HK-2 (cell line): ENCODE data around the gene MYLK.
"Not testable (repeated sequence)": the region's sequence is repeated elsewhere in the genome, so short reads cannot be mapped to it uniquely, and the experiment has no call there.

Experiments
- DNase-seq: peaks from one replicate; pipeline ENCODE4 v3.0.0-alpha.2; 2018; ENCODE audit not compliant: unreplicated experiment

MYLK gene

DNA sequence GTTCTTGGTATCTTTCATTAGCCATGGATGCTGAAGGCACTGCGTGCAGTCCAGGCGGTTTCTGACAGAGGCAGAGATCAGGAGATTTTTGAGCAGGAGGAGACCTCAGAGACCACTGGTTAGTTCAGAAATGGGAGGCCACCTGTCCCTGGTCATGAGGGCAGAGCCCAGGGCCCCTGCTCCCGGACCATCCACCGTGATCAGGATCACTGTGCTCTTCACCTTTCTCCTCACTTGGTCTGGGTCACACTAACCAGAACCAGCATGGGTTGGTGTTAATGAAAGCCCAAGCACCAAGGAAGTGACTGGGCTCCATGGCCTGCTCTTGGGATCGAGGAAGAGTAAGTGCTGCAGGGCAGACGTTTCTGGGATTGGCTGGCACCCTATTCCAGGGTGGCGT, 257.3 kb downstream of the MYLK start:
- DNase-seq = no peak

DNA sequence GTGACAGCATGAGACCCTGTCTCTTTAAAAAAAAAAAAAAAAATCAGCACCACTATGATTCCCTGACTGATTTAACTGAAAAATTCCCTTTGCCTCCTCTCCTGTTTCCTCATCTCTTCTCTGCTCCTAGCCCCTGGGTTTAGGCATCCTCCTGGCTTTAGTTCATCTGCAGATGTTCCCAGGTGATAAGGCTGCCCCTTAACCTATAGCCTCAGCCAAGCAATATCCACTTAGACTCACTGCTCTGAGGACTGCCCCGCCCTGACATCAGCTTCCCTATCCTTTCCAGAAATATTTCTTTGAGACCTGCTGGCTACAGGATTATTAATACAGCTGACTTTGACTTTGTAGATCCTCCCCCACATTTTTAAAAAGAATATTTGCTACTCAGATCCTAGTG, 259.8 kb downstream of the MYLK start:
- no peak for DNase-seq

DNA sequence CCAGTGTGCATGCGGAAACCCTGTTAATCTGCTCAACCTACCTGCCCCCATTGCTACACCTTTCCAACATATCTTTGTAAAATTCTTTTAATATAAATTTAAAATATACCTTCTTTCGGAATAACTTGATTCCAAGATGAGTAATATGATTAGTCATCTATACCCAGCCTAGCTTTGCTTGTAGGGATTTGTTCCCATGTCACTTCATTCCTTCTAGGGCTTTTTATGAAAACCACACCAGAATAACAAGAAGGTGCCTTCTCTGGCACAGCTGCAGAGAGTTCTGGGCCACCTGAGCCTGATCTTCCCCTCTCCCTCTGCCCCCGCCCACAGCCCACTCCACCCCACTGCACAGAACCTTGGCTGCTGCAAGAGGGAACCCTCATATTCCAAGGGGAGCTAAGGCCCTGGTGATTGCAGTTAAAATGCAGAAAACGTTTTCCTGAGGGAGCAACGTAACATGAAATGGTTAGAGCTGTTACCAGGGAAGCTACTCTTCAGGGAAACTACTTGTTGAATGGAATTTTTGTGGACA, 260.7 kb downstream of the MYLK start:
- DNase-seq = no peak

DNA sequence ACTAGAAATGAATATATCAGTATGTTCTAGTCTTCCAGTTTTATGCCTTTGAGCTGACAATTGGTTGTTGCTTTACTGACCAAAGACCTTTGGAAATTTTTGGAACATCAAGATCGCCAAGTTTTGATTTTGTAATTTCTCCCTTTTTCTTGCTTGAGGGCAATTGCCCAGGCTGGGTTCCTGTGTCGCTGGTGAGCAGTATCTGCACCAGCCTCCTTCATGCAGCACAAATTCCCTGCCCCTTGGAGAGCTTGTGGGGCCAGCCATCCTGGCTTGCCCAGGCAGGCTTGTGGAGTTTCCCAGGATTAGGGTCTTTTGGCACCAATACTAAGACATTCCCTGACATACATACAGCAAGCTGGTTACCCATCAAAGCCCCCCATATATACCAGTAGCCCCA, 261.4 kb downstream of the MYLK start:
- no peak for DNase-seq

DNA sequence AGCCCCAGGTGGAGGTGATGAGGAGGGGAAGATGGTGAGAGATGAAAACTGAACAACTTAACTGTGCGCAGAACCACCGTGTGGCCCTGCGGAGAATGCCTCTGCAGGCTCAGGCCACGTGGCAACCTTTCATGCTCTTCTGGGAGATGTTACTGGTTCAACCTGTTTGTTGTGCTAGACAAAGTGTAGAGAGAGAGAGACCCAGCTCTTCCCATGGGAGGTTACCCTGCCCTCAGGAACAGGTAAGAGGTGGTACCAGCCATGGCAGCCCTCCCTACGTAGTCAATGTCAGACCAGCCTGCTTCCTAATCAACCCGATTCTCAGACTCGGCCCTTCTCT, 262.3 kb downstream of the MYLK start:
- no peak for DNase-seq

- DNase-seq = no peak
These were observed 262.8 kb downstream of the MYLK start for GRCh38 chr3:123621186-123621849.

GRCh38 chr3:123620343-123620742, 263.8 kb downstream of the MYLK start:
- DNase-seq = no peak

DNA sequence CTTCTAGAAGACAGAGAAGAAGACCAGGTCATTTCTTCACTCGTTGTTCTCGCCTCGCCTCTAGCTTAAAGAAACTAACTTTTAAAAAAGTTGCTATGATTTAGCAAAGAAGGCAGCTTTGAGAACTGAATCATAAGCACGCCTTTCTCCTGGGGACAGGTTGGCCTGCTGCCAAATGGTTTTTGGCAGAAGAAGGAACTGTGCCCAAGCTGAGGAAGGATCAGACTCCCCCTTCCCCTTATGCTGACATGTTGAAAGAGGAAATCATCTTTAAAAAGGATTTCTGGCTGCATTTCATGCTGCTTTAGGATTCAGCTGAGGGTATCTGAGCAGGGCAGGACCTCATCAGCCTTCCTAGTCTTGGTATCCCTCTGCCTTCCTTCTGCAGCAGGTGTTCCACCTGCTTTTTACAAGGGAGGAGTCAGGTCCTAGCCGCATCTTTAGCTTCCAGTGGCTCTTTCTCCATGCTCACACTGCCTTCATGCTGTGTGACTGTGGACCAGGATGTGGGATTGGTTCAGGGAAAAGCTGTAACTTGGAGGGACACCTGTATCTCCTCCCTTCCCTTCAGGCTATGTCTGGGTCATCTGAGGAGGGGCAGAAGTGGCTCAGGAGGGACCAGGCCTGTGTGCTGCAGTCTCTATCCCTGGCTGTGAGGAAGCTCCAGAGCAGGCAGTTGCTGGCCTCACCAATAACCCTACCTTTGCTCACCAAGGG, 265.2 kb downstream of the MYLK start:
- no peak for DNase-seq

GRCh38 chr3:123618076-123618708, 265.9 kb downstream of the MYLK start:
- no peak for DNase-seq

GRCh38 chr3:123616593-123616992, 267.5 kb downstream of the MYLK start:
- DNase-seq = no peak

DNA sequence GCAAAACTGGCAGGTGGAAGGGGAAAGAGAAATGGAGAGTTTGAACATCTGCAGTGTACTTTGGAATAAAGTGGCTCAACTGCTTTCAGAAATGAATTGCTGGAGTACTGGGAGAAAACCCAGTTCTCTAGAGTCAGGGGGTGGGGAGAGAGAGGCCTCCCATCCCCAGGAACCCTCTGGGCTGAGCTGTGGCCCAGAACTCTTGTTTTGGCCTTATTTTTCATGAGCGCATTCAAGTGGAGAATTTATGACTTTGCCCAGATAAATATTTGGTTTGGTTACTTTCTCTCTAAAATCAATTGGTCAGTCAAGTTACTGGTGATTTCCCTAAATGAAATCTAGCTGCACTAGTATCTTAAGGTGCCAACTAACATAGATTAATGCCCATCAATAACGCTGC, 270.6 kb downstream of the MYLK start:
- no peak for DNase-seq

DNA sequence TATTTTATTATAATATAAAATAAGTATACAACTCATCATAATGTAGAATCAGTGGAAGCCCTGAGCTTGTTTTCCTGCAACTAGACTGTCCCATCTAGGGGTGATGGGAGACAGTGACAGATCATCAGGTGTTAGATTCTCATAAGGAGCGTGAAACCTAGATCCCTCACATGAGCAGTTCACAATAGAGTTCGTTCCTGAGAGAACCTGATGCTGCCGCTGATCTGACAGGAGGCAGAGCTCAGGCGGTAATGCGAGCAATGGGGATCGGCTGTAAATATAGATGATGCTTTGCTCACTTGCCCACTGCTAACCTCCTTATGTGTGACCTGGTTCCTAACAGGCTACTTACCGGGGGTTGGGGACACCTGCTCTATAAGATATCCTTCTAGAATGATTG, 272.5 kb downstream of the MYLK start:
- DNase-seq = not testable (repeated sequence)

- no peak for DNase-seq
These were observed 273.1 kb downstream of the MYLK start for GRCh38 chr3:123611082-123611481.

- peak; percentile 36 for DNase-seq
These were observed 273.8 kb downstream of the MYLK start for GRCh38 chr3:123610331-123610730.

GRCh38 chr3:123609063-123609462, 275.1 kb downstream of the MYLK start:
- no peak for DNase-seq

GRCh38 chr3:123608263-123608937, 275.7 kb downstream of the MYLK start:
- no peak for DNase-seq

- no peak for DNase-seq
These were observed 277.6 kb downstream of the MYLK start for GRCh38 chr3:123606527-123606926.

DNA sequence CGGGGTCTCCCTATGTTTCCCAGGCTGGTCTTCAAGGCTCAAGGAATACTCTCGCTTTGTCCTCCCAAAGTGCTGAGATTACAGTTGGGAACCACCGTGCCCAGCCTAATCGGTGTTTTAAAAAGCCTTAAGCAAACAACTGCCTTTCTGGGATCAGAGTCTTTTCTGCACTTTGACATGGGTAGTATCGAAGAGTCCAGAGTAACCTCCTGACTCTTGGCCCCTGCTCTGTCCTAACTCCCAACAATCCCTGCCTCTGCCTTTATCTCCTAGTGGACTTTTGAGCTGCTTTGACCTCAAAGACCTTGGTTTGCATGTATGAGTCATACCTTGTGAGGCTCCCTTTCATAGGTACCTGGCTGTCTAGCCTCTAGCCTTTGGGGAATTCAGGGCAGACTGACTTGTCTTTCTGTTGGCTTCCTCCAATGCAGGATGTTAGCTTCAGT, 278.3 kb downstream of the MYLK start:
- DNase-seq = peak; percentile 47

GRCh38 chr3:123603153-123603552, 281.0 kb downstream of the MYLK start:
- DNase-seq = not testable (repeated sequence)

DNA sequence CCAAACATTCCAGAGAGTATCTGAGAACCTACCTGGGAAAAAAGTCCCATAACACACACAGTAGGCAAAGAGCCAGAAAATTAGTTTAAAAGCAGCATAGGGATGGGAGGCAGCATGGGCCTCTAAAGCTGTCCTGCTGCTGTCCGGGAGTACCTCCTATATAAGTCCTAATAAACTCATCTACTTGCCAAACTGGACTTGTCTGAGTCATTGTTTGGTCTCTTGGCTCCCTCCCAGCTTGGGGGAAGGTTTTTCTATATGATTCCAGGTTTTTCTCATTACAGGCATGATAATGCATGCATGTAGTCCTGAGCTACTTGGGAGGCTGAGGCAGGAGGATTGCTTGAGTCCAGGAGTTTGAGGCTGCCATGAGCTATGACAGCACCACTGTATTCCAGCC, 281.8 kb downstream of the MYLK start:
- DNase-seq = peak; percentile 38

DNA sequence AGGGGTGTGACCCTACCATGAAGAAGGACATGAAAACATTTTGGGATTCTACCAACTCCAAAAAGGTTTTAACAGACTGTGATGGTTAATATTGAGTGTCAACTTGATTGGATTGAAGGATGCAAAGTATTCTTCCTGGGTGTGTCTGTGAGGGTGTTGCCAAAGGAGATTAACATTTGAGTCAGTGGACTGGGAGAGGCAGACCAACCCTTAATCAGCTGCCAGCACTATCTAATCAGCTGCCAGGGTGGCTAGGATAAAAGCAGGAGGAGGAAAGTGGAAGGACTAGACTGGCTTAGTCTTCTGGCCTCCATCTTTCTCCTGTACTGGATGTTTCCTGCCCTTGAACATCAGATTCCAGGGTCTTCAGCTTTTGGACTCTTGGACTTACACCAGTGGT, 283.3 kb downstream of the MYLK start:
- DNase-seq = not testable (repeated sequence)

DNA sequence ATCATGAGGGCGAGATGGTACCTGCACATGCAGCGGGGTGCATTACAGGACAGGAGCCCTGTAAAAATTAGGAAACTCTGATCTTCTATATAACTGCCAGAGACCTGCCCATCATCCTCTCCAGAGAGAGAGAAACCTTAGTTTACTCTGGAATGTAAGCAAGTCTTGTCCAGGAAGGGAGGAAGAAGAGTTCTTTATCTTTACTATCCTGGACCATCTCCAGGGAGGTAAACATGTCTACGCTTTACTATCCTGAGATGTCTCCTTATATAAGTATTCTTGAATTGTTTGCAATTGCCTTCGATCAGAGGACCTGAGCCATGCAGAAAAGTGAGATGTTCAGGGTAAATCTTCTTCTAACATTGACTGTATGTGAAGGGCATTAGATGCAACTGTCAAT, 286.6 kb downstream of the MYLK start:
- no peak for DNase-seq
